BE2C (cell line): Measurements from ENCODE around the gene TP53BP1. TPM values are rescaled to one million over a fixed set of nuclear protein-coding genes. Genes with fewer than 3 reads are reported as not detected.
"Not testable (repeated sequence)": the region's sequence is repeated elsewhere in the genome, so short reads cannot be mapped to it uniquely, and the experiment has no call there.

Source experiments
- DNase-seq: peaks from one replicate; pipeline ENCODE4 v3.0.0-alpha.2; 2020
- H3K27me3 ChIP-seq: fragments of 250-450 bp; sonication (Bioruptor Pico); 2 replicates; pipeline ENCODE4 v1.5.1; 2020; ENCODE audit warnings: mild to moderate bottlenecking
- H3K36me3 ChIP-seq: fragments of 250-450 bp; sonication (Bioruptor Pico); 2 replicates; pipeline ENCODE4 v1.5.1; 2020; ENCODE audit warnings: mild to moderate bottlenecking
- H3K4me1 ChIP-seq: fragments of 250-450 bp; sonication (Bioruptor Pico); 2 replicates; pipeline ENCODE4 v1.5.1; 2020
- H3K4me3 ChIP-seq: 2 replicates; pipeline ENCODE4 v1.5.1; 2011; ENCODE audit warnings: low read depth, low read length
- H3K9me3 ChIP-seq: fragments of 250-450 bp; sonication (Bioruptor Pico); 2 replicates; pipeline ENCODE4 v1.5.1; 2020
- CTCF ChIP-seq: IDR thresholded peaks from 2 replicates; pipeline ENCODE4 v1.5.1; 2012; ENCODE audit warnings: mild to moderate bottlenecking, low read depth, low read length
- polyA plus RNA-seq: library from polyadenylated mRNA; unstranded; fragments of >200 nt; gene quantifications from one replicate; pipeline ENCODE4 v1.2.1, GENCODE V29; 2012; ENCODE audit warnings: low read depth, missing spikeins; ENCODE audit not compliant: insufficient read length, insufficient read depth

Gene TP53BP1
- 48.8 TPM for polyA plus RNA-seq

GRCh38 chr15:43492673-43493601 lies at the start of gene TP53BP1:
Gene TP53BP1, minus strand, starts transcription at chr15:43493156. Its CDS starts 113 bp downstream, at chr15:43493043.
- DNase-seq: peak; percentile 97
- Histone ChIP-seq H3K4me3 (peak within 1 kb of the TSS; percentile 61), H3K36me3 (peaks cover 24% of the 10 kb centered on the region), H3K4me1 (no peaks in the 10 kb centered on the region), H3K9me3 (no peaks in the 10 kb centered on the region), H3K27me3 (no peaks in the 10 kb centered on the region)
- TF ChIP-seq CTCF: no peak

GRCh38 chr15:43541785-43542184 lies 48.8 kb upstream of the TP53BP1 start:
- H3K36me3 ChIP-seq: no peaks in the 10 kb centered on the region
- no peaks in the 10 kb centered on the region for H3K4me1 ChIP-seq
- no peak overlapping the region for H3K4me3 ChIP-seq
- no peaks in the 10 kb centered on the region; the same call in 1 of the 2 replicates for H3K9me3 ChIP-seq
- TF ChIP-seq CTCF: no peak
- DNase-seq: no peak
- H3K27me3 ChIP-seq: no peaks in the 10 kb centered on the region

- Histone ChIP-seq H3K27me3 (no peaks in the 10 kb centered on the region), H3K4me3 (no peak overlapping the region), H3K36me3 (no peaks in the 10 kb centered on the region), H3K4me1 (no peaks in the 10 kb centered on the region), H3K9me3 (no peaks in the 10 kb centered on the region)
- no peak for TF ChIP-seq CTCF
- no peak for DNase-seq
Measured at GRCh38 chr15:43538091-43538490, 45.1 kb upstream of the TP53BP1 start.

GRCh38 chr15:43534897-43535296 lies 41.9 kb upstream of the TP53BP1 start:
- Histone ChIP-seq H3K36me3 (no peaks in the 10 kb centered on the region; the same call in 1 of the 2 replicates), H3K4me3 (no peak overlapping the region), H3K27me3 (no peaks in the 10 kb centered on the region), H3K9me3 (no peaks in the 10 kb centered on the region), H3K4me1 (no peaks in the 10 kb centered on the region)
- no peak for DNase-seq
- TF ChIP-seq CTCF: no peak

GRCh38 chr15:43532826-43533225 lies 39.9 kb upstream of the TP53BP1 start:
- not testable (repeated sequence) for DNase-seq, H3K9me3 ChIP-seq, H3K4me3 ChIP-seq, H3K36me3 ChIP-seq, H3K4me1 ChIP-seq, H3K27me3 ChIP-seq

- H3K36me3 ChIP-seq: peaks cover 19% of the 10 kb centered on the region
- no peak for DNase-seq
- no peak for TF ChIP-seq CTCF
- H3K27me3 ChIP-seq: no peaks in the 10 kb centered on the region
- no peak overlapping the region for H3K4me3 ChIP-seq
- no peaks in the 10 kb centered on the region for H3K4me1 ChIP-seq
- no peaks in the 10 kb centered on the region for H3K9me3 ChIP-seq
Measured at GRCh38 chr15:43531018-43531670, 38.2 kb upstream of the TP53BP1 start.
